ENCODE measurements around the gene KBTBD2.

Gene KBTBD2

DNA sequence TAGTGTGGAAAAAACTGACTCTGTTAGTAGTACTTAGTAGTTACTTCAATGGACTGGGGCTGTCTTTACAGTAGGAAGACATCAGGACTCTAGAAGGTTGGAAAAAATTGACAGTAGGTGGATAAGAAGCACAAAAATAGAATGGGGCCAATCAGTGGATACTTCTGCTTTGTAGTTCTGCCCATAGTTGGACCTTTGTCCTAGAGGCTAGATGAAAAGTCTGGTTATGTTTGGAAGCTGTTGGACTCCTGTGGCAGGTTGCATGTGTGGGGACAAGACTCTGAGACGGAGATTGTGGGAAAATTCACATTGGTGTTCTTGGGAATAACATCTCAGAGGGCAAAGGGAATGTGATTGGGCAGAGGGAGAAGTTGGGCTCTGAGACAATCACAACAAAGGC, 18.6 kb upstream of the KBTBD2 start:
- H3K27ac ChIP-seq (replicated peaks) = no peak overlapping the region
- H3K27me3 ChIP-seq (ENCODE audit: insufficient read depth, poor library complexity, severe bottlenecking) = no peaks in the 10 kb centered on the region
- no peak for TF ChIP-seq SPI1 (IDR thresholded peaks at IDR 0.05; ENCODE audit: borderline replicate concordance, low read depth)
- TF ChIP-seq, protein P1, sequence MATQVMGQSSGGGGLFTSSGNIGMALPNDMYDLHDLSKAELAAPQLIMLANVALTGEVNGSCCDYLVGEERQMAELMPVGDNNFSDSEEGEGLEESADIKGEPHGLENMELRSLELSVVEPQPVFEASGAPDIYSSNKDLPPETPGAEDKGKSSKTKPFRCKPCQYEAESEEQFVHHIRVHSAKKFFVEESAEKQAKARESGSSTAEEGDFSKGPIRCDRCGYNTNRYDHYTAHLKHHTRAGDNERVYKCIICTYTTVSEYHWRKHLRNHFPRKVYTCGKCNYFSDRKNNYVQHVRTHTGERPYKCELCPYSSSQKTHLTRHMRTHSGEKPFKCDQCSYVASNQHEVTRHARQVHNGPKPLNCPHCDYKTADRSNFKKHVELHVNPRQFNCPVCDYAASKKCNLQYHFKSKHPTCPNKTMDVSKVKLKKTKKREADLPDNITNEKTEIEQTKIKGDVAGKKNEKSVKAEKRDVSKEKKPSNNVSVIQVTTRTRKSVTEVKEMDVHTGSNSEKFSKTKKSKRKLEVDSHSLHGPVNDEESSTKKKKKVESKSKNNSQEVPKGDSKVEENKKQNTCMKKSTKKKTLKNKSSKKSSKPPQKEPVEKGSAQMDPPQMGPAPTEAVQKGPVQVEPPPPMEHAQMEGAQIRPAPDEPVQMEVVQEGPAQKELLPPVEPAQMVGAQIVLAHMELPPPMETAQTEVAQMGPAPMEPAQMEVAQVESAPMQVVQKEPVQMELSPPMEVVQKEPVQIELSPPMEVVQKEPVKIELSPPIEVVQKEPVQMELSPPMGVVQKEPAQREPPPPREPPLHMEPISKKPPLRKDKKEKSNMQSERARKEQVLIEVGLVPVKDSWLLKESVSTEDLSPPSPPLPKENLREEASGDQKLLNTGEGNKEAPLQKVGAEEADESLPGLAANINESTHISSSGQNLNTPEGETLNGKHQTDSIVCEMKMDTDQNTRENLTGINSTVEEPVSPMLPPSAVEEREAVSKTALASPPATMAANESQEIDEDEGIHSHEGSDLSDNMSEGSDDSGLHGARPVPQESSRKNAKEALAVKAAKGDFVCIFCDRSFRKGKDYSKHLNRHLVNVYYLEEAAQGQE (IDR thresholded peaks at IDR 0.05; ENCODE audit: insufficient replicate concordance, low read depth) = no peak
- TF ChIP-seq, protein P2, sequence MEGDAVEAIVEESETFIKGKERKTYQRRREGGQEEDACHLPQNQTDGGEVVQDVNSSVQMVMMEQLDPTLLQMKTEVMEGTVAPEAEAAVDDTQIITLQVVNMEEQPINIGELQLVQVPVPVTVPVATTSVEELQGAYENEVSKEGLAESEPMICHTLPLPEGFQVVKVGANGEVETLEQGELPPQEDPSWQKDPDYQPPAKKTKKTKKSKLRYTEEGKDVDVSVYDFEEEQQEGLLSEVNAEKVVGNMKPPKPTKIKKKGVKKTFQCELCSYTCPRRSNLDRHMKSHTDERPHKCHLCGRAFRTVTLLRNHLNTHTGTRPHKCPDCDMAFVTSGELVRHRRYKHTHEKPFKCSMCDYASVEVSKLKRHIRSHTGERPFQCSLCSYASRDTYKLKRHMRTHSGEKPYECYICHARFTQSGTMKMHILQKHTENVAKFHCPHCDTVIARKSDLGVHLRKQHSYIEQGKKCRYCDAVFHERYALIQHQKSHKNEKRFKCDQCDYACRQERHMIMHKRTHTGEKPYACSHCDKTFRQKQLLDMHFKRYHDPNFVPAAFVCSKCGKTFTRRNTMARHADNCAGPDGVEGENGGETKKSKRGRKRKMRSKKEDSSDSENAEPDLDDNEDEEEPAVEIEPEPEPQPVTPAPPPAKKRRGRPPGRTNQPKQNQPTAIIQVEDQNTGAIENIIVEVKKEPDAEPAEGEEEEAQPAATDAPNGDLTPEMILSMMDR (IDR thresholded peaks at IDR 0.05; ENCODE audit: insufficient read depth, low read length) = no peak
- TF ChIP-seq GABPA (IDR thresholded peaks at IDR 0.05; ENCODE audit: low read depth) = no peak
- TF ChIP-seq POLR2AphosphoS5 (IDR thresholded peaks at IDR 0.05; ENCODE audit: low read depth) = no peak
- no peak overlapping the region for H3K4me3 ChIP-seq (replicated peaks; ENCODE audit: insufficient read depth, low read length)
- no peak for DNase-seq (ENCODE audit: low read depth in 1 of 2, low spot score in 1 of 2)

DNA sequence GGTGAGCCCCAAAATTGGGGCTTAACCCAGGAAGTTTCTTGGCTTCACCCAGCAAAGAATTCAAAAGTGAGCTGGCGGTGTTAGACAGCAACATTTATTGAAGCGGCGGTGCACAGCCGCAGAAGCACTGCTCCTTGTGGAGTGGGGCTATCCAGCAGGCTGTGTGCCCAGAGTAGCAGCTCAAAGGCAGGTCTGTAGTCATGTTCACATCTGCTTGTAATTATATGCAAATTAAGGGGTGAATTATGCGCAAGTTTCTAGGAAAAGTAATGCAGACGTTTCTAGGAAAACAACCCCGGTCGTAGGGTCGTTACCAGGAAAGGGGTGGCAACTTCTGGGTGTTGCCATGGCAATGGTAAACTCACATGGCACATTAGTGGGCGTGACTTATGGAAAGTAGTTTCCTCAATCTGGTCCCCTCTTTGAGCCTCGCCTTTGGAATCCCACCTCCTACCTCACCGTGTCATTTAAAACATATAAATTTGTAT, 13.7 kb upstream of the KBTBD2 start:
- no peak for DNase-seq (ENCODE audit: low read depth in 1 of 2, low spot score in 1 of 2)
- Histone ChIP-seq H3K27me3 (ENCODE audit: insufficient read depth, poor library complexity, severe bottlenecking) (no peaks in the 10 kb centered on the region), H3K27ac (replicated peaks) (no peak overlapping the region), H3K4me3 (replicated peaks; ENCODE audit: insufficient read depth, low read length) (no peak overlapping the region)
- TF ChIP-seq GABPA (IDR thresholded peaks at IDR 0.05; ENCODE audit: low read depth) (no peak), POLR2AphosphoS5 (IDR thresholded peaks at IDR 0.05; ENCODE audit: low read depth) (no peak), SPI1 (IDR thresholded peaks at IDR 0.05; ENCODE audit: borderline replicate concordance, low read depth) (no peak)
- TF ChIP-seq, protein P1 (IDR thresholded peaks at IDR 0.05; ENCODE audit: insufficient replicate concordance, low read depth) = no peak
- TF ChIP-seq, protein P2 (IDR thresholded peaks at IDR 0.05; ENCODE audit: insufficient read depth, low read length) = no peak

DNA sequence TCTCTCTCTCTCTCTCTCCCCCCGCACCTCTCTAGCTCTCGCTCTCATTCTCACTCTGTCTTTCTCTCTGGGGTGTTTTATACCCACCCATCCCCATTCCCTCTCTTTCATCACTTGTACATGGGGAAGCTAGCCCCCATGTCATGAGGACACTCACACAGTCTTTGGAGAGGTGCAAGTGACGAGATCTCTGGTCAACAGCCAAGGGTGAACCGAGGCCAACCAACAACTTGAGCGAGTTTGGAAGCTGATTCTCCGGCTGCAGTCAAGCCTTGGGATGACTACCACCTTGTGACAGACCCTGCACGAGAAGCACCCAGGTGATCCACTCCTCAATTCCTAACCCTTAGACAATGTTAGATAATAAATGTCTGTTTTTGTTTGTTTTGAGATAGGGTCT, 10.1 kb upstream of the KBTBD2 start:
- no peak for DNase-seq (ENCODE audit: low read depth in 1 of 2, low spot score in 1 of 2)
- H3K27ac ChIP-seq (replicated peaks) = no peak overlapping the region
- no peaks in the 10 kb centered on the region for H3K27me3 ChIP-seq (ENCODE audit: insufficient read depth, poor library complexity, severe bottlenecking)
- TF ChIP-seq, protein P2 (IDR thresholded peaks at IDR 0.05; ENCODE audit: insufficient read depth, low read length) = no peak
- TF ChIP-seq POLR2AphosphoS5 (IDR thresholded peaks at IDR 0.05; ENCODE audit: low read depth) (no peak), SPI1 (IDR thresholded peaks at IDR 0.05; ENCODE audit: borderline replicate concordance, low read depth) (no peak), GABPA (IDR thresholded peaks at IDR 0.05; ENCODE audit: low read depth) (no peak)
- TF ChIP-seq, protein P1 (IDR thresholded peaks at IDR 0.05; ENCODE audit: insufficient replicate concordance, low read depth) = no peak
- no peak overlapping the region for H3K4me3 ChIP-seq (replicated peaks; ENCODE audit: insufficient read depth, low read length)
